GM19455 (cell line): ENCODE results near the gene ZNF862.

Source experiments
- ATAC-seq: cut with Tn5 transposase; IDR thresholded peaks from one replicate; pipeline ENCODE4 v1.9.1; 2021; ENCODE audit not compliant: unreplicated experiment

The ZNF862 gene

DNA sequence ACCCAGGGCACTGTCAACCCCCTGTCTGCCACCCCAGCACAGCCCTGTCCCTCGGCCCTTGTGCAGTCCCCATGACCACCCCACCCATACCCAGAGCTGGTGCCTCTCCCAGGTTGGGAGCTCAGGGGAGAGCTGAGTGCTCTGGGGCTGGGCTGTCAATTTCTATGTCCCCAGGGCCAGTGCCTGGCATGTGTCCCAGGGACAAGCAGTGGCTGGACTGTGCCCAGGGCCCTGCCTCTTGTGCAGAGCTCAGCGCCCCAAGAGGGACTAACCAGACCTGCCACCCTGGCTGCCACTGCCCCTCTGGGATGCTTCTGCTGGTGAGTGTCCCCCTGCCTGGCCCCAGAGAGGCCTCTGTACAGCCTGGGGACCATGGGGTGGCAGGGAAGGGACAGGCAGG is 29.0 kb upstream of the ZNF862 start:
- no peak for ATAC-seq

DNA sequence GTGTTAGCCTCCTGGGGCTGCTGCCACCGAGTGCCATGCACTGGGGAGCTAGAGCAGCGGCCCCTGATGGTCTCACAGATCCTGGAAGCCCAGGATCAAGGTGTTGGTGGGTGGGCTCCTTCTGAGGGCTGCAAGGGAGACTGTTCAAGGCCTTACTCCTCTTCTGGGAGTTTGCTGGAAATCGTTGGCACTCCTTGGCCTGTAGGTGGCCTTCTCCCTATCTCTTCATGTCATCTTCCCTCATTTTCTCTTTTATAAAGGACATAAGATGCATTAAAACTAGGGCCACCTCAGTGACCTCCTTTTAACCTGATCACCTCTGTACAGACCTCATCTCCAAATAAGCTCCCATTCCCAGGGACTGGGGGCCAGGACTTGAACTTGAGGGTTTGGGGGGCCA is 27.0 kb upstream of the ZNF862 start:
- no peak for ATAC-seq

DNA sequence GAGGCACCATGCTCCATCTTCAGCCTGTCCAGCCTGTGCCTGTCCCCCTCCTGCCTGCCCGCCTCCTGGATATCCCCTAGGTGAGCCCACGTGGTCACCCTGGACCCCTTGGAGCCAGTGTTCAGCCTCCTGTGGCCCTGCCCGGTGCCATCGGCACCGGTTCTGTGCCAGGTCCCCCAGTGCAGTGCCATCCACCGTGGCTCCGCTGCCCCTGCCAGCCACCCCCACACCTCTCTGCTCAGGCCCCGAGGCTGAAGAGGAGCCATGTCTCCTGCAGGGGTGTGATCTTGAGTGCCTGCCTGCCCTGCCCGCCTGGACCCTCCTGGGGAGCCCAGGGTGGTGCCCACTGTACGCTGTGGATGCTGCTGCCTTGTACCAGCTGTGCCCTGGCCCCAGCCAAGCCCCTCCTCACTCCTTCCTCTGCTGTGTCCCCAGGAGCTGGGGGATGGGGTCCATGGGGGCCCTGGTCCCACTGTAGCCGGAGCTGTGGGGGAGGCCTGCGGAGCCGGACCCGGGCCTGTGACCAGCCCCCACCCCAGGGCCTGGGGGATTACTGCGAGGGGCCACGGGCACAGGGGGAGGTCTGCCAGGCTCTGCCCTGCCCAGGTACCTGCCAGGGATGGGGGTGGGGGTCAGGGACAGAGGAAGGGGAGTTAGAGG is 26.2 kb upstream of the ZNF862 start:
- ATAC-seq, result no peak

DNA sequence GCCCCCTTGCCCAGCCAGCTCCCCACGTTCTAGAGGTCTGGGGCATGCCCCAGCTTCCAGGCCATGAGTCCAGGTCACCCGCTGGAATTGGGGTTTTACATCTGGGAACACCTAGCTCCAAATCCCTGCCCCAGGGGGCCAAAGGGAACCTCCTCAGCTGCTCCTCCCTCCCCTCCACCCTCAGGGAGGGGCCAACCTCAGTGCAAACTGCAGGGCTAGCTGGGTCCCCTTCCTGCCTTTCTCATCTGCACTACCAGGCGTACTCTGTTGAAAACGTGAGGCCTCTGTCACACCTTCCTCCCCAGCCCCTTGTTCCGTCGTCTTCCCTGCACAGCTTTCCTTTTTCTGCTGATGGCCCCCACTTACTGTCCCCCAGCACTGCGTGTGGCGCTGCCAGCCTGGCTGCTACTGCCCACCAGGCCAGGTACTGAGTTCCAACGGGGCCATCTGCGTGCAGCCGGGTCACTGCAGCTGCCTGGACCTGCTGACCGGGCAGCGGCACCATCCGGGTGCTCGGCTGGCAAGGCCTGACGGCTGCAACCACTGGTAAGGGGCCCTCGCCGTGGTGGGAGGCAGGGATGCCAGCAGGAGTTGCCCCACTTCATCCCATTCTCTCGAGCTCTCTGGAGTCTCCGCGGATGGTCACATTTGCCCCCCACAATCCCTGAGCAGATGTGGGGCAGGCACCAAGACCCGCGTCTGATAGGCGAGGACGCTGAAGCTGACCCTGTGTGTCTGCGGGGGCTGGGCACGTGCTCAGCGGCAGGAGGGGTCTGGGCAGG is 24.7 kb upstream of the ZNF862 start:
- ATAC-seq, result no peak

DNA sequence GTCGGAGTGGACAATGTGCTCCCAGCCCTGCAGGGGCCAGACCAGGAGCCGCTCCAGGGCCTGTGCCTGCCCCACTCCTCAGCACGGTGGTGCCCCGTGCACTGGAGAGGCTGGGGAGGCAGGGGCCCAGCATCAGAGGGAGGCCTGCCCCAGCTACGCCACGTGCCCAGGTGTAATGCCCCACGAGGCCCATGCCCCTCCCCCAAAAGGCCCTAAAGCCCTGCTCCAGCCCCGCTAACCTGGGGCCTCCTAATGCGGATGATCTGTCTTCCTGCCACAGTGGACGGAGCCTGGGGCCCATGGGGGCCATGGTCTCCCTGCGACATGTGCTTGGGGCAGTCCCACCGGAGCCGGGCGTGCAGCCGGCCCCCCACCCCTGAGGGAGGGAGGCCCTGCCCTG is 23.7 kb upstream of the ZNF862 start:
- ATAC-seq, result no peak

DNA sequence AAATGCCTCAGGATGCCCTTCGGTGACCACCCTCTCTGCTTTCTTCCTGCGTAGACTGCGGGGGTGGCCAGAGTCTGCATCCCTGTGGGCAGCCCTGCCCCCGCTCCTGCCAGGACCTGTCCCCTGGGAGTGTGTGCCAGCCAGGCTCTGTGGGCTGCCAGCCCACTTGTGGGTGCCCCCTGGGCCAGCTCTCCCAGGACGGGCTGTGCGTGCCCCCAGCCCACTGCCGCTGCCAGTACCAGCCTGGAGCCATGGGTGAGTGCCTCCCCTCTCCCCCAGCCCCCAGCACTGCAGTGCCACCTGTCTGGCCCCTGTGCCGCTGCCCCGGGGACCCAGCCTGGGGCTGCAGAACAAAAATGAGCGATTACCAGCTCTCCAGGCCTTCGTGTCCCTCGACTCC is 23.1 kb upstream of the ZNF862 start:
- ATAC-seq, result no peak

DNA sequence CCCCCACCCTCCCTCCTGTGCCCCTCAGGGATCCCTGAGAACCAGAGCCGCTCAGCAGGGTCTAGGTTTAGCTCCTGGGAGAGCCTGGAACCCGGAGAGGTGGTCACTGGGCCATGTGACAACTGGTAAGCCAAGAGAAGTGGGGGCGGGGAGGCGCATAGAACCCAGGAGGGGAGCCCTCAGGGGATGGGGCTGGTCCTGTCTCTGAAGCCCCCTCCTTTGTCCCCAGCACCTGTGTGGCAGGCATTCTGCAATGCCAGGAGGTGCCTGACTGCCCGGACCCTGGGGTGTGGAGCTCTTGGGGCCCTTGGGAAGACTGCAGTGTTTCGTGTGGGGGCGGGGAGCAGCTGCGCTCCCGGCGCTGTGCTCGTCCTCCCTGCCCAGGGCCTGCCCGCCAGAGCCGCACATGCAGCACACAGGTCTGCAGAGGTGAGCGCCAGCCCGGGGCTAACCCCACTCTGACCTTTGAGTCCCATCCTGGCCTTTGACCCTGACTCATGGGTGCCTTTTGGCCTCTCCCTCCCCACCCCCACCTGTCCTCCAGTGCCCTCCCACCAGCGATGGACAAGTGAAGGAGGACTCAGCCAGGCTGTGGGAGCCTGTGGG is 22.4 kb upstream of the ZNF862 start:
- no peak for ATAC-seq

DNA sequence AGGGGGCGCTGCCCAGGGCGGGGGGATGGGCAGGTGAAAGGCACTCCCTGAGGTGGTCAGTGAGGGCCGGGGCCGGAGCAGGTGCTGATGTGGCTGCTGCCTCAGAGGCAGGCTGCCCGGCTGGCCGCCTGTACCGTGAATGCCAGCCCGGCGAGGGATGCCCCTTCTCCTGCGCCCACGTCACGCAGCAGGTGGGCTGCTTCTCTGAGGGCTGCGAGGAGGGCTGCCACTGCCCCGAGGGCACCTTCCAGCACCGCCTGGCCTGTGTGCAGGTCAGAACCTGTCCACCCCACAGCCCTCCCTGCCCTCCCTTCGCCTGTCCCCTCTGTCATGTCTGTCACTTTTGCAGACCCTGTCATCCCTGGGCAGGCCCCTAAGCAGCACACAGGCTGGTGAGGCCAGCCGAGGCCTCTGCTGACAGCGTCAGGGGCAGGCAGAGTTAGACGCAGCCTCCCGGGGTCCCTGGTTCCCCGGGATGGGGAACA is 21.9 kb upstream of the ZNF862 start:
- ATAC-seq, result no peak

DNA sequence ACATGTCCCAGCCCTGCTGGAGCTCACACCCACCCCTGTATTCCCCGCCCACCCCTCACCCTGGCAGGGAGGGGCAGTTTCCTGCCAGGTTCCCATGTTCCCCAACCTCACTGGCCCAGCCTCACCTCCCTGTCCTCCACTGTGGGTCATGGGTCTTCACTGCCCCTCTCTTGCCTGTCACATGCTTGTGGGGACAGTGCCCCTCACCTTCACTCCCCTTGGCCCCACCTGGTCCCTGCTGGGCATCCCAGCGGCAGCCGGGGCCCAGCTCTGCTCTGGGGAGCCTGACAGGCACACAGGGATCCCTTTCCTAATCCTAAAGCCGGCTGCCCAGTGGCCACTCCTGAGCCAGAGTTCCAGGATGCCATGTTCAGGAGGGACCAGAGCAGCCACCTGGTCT is 21.4 kb upstream of the ZNF862 start:
- no peak for ATAC-seq

DNA sequence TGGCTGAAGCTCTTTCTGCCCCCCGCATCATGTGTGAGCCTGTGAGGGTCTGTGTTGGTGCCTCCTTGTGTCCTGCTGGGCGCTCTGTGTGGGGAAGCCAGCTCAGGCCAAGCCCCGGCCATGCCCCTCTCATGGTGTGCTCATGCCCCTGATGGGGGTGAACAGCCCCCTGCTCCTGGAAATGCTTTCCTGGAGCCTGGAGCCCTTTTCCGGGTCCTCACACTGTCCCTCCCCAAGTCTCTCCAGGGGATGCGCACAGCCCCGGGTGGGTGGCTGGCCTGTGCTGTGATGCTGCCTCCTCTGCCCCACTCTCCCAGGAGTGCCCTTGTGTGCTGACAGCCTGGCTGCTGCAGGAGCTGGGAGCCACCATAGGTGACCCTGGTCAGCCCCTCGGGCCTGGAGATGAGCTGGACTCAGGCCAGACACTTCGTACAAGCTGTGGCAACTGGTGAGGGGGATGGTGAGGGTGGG is 20.8 kb upstream of the ZNF862 start:
- ATAC-seq, result no peak

DNA sequence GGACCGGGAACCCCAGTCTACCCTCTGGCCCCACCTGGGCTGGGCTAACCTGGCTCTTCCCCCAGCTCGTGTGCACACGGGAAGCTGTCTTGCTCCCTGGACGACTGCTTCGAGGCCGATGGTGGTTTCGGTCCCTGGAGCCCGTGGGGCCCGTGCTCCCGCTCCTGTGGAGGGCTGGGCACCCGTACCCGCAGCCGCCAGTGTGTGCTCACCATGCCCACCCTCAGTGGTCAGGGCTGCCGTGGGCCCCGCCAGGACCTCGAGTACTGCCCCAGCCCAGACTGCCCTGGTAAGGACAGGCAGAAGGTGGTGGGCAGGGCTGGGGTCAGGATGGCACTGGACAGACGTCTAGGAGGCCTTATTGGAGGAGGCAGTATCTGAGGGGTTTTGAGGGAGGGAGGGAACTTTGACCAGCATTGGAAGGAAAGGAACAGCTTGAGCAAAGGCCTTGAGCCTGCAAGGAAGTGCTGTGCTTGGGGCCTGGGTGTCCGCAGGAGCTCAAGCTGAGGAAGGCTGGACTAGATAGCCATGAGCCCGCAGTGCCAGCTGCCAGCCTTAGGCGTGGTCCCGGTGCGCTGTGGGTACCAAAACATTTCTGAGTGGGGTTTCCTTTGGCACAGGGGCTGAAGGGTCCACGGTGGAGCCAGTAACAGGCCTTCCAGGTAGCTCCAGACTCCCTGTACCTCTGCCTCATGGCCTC is 20.2 kb upstream of the ZNF862 start:
- ATAC-seq, result no peak

DNA sequence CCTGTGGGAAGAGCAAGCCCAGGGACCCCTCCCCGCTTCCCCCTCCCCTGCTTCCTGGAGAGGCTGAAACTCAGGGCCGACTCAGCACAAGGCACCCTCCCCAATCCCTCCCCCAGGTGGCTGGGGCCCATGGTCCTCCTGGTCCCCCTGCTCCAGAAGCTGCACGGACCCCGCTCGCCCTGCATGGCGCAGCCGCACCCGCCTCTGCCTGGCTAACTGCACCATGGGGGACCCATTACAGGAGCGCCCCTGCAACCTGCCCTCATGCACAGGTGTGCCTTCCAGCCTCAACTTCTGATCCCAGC is 19.7 kb upstream of the ZNF862 start:
- no peak for ATAC-seq

DNA sequence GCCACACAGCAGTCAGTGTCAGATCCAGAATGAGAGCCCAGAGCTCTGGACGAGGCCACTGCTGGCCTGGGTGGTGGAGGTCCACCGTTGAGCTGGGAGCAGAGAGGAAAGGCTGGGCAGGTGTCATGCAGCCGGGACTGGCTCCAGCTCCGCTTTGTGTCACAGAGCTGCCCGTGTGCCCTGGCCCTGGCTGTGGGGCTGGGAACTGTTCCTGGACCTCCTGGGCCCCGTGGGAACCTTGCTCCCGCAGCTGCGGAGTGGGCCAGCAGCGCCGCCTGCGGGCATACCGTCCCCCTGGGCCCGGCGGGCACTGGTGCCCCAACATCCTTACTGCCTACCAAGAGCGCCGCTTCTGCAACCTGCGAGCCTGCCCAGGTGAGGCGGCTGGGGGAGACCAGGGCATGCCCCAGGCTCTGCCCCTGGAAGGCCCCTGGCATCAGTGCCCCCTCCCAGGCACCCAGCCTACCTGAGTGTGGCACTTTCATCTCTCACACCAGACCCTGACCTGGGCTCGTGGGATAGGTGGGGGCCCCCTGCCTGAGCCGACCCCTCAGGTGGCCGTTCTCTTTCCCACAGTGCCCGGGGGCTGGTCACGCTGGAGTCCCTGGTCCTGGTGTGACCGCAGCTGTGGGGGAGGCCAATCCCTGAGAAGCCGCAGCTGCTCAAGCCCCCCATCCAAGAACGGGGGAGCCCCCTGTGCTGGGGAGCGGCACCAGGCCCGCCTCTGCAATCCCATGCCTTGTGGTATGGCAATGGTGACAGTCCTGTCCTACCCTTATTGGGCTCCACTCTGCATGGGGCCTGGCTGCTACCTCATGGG is 18.8 kb upstream of the ZNF862 start:
- ATAC-seq, result no peak

DNA sequence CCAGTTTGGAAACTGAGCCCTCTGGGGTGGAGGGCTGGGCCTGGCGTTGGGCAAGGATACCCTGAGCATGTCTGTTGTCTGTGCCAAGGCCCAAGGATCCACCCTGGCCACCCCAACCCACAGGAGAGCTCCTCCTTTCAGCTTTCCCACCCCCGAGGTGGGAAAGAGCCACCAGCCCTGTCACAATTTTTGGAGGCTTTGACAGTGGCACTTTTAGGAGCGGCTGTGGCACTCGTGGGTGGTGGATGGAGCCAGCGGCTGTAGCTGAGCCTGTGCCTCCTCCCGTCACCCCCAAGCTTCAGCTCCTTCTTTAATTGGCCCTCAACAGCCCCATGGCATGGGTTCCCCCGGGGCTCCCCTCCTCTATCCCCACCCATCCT is 18.2 kb upstream of the ZNF862 start:
- no peak for ATAC-seq

DNA sequence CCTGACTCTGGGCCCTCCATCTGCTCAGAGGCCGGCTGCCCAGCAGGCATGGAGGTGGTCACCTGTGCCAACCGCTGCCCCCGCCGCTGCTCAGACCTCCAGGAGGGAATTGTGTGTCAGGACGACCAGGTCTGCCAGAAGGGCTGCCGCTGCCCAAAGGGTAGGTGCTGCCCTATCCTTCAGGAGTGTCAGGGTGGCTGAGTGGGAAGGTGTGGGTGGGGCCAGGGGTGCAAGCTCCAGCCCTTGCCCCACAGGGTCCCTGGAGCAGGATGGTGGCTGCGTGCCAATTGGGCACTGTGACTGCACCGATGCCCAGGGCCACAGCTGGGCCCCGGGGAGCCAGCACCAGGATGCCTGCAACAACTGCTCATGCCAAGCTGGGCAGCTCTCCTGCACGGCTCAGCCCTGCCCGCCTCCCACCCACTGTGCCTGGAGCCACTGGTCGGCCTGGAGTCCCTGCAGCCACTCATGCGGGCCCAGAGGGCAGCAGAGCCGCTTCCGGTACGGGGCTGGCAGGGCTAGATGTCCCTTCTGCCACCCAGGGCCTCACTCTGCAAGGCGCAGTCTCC is 17.5 kb upstream of the ZNF862 start:
- ATAC-seq, result no peak

DNA sequence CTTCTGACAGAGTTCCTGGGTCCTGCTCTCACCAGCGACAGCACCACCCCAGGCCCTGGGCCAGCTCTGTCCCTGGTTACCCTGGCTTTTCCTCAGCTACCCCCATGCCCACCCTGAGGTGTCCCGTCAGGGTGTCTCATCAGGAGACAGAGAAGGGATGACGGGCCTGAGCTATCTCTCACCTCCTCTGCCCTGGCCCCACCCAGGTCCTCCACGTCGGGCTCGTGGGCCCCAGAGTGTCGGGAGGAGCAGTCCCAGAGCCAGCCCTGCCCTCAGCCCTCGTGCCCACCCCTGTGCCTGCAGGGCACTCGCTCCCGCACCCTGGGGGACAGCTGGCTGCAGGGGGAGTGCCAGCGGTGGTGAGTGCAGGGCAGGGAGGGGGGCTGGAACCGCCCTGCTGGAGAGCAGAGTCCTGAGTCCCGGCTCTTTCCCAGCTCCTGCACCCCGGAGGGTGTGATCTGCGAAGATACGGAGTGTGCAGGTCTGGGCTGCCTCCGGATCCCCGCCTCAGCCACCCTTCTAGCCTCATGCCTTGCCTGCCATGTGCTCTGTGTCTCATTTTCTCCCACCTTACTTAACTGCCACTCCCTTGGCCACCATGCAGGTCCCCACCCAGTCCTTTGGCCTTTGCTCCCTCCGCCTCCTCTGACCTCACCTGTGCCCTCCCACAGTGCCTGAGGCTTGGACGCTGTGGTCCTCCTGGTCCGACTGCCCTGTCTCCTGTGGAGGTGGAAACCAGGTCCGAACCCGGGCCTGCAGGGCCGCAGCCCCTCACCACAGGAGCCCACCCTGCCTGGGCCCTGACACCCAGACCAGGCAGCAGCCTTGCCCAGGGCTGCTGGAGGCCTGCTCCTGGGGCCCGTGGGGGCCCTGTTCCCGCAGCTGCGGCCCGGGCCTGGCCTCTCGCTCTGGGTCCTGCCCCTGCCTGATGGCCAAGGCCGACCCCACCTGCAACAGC is 16.7 kb upstream of the ZNF862 start:
- ATAC-seq, result no peak

DNA sequence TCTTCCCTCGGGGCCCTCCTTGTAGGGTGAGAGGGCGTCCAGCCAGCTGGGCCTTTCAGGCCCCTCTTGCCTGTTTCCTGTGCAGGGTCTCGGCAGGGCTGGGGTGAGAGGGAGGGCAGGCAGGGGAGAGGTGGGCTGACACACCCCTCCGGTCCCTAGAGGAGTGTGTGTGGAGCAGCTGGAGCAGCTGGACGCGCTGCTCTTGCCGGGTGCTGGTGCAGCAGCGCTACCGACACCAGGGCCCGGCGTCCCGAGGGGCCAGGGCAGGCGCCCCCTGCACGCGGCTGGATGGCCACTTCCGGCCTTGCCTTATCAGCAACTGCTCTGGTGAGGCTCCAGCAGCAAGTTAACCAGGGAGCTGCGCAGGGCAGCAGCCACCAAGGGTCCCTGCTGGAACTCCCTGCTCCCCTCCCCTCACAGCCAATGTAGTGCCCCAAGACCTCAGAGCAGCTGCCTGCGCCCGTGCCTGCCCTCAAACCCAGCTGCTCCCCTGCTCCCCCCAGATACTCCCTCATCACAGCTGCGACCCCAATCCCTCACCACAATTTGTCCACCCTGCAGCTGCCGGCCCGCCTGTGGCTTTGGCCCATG is 15.7 kb upstream of the ZNF862 start:
- ATAC-seq, result no peak

DNA sequence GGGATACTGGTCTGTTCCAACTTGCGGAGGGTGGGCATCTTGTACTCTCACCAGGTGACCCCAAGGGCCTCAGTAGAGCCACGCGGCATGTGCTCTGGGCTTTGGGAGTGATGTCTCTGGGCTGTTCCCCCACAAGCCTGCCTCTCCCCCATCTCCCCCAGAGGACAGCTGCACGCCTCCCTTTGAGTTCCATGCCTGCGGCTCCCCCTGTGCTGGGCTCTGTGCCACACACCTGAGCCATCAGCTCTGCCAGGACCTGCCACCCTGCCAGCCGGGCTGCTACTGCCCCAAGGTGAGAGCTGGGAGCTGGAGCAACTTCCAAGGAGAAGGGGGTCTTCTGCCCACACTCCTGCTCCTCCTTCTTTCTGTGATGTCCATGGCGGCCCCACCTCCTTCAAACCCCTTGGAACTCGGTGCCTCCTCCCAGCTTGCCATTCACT is 15.0 kb upstream of the ZNF862 start:
- no peak for ATAC-seq

DNA sequence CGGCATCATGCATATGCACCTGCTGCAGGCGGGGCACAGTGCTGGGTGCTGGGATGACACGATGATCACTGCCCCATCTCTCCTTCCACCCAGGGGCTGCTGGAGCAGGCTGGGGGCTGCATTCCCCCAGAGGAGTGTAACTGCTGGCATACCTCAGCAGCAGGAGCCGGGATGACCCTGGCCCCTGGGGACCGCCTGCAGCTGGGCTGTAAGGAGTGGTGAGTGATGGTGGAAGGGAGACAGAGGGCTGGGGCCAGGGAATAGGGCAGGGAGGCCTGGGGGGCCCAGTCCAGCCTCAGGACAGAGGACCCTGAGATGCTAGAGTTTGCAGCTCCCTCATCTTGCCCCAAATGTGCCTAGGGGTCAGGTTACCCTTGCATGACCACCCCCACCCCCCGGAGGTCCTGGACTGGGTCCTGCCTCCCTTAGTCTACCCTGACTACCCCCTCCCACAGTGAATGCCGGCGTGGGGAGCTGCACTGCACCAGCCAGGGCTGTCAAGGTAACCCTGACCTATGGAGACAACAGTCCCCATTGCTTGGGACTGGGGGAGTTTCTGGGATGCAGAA is 14.5 kb upstream of the ZNF862 start:
- ATAC-seq, result no peak
